AG04449 (cell line): ENCODE data around the gene TXK.

Experiments used
- CTCF ChIA-PET: fragments of 350-600 bp; formaldehyde crosslinking; extraction: SDS; loops from one replicate; lab custom pipeline; 2021; ENCODE audit warnings: antibody characterized with exemption; lab: Yijun Ruan, JAX
- POLR2A ChIA-PET: fragments of 400-600, 350-600 bp; formaldehyde crosslinking; extraction: SDS; loops from one replicate; lab custom pipeline; 2020; ENCODE audit warnings: antibody characterized with exemption, inconsistent platforms; lab: Yijun Ruan, JAX
- DNase-seq: peaks from one replicate; pipeline ENCODE4 v3.0.0-alpha.2; 2010; ENCODE audit warnings: low read depth, low spot score
- H3K4me3 ChIP-seq: 2 replicates; pipeline ENCODE4 v1.5.1; 2011; ENCODE audit warnings: low read depth, mild to moderate bottlenecking, control low read depth, low read length
- TF ChIP-seq, protein P1 (sequence below): IDR thresholded peaks from one replicate; pipeline ENCODE4 v1.5.1; 2011; ENCODE audit warnings: mild to moderate bottlenecking, moderate library complexity, low read length, control low read depth, inconsistent platforms; ENCODE audit not compliant: insufficient read depth; ENCODE audit errors: missing control alignments

The TXK gene

GRCh38 chr4:48047896-48048295, 86.2 kb downstream of the TXK start:
- POLR2A ChIA-PET = no interaction called here
- H3K4me3 ChIP-seq = no peak overlapping the region
- DNase-seq = no peak
- CTCF ChIA-PET = interaction anchor here (1.8 to 1.9 kb wide), 2 partner anchors 13 to 14 kb away, joined by 5 to 6 read pairs; no protein-coding TSS in a partner anchor
- TF ChIP-seq, protein P1, sequence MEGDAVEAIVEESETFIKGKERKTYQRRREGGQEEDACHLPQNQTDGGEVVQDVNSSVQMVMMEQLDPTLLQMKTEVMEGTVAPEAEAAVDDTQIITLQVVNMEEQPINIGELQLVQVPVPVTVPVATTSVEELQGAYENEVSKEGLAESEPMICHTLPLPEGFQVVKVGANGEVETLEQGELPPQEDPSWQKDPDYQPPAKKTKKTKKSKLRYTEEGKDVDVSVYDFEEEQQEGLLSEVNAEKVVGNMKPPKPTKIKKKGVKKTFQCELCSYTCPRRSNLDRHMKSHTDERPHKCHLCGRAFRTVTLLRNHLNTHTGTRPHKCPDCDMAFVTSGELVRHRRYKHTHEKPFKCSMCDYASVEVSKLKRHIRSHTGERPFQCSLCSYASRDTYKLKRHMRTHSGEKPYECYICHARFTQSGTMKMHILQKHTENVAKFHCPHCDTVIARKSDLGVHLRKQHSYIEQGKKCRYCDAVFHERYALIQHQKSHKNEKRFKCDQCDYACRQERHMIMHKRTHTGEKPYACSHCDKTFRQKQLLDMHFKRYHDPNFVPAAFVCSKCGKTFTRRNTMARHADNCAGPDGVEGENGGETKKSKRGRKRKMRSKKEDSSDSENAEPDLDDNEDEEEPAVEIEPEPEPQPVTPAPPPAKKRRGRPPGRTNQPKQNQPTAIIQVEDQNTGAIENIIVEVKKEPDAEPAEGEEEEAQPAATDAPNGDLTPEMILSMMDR = no peak

GRCh38 chr4:48047421-48047844, 86.6 kb downstream of the TXK start:
- no peak for DNase-seq
- TF ChIP-seq, protein P1 = no peak
- H3K4me3 ChIP-seq = no peak overlapping the region
- ChIA-PET CTCF (interaction anchor here (1.0 to 1.8 kb wide), 2 partner anchors 14 to 39 kb away, joined by 3 to 6 read pairs; no protein-coding TSS in a partner anchor), POLR2A (no interaction called here)

GRCh38 chr4:48046059-48046458, 88.0 kb downstream of the TXK start:
- H3K4me3 ChIP-seq = no peak overlapping the region
- TF ChIP-seq, protein P1 = no peak
- CTCF ChIA-PET = interaction anchor here (1.8 kb wide), 1 partner anchor 12 kb away, joined by 6 read pairs; no protein-coding TSS in a partner anchor
- DNase-seq = no peak
- POLR2A ChIA-PET = no interaction called here

DNA sequence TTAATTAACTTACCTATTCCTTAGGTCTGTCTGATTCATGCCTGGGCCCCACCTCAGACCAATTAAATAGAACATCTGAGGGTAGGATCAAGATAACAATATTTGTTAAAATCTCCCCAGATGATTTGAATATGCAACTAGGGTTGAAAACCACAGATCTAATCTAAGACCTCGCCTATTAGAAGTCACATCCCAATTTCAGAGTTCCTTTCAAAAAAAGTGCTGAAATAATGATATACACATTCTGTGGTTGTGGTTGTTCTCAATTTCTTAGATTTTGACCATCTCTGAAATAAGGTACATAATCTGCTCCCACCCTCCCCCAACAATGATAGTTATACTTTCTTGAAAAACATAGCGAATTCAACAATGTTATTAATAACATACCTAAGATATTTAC, 89.8 kb downstream of the TXK start:
- ChIA-PET POLR2A (no interaction called here), CTCF (interaction anchor here (1.1 kb wide), 1 partner anchor 10 kb away, joined by 5 read pairs; no protein-coding TSS in a partner anchor)
- DNase-seq = no peak
- H3K4me3 ChIP-seq = no peak overlapping the region
- TF ChIP-seq, protein P1 = no peak

DNA sequence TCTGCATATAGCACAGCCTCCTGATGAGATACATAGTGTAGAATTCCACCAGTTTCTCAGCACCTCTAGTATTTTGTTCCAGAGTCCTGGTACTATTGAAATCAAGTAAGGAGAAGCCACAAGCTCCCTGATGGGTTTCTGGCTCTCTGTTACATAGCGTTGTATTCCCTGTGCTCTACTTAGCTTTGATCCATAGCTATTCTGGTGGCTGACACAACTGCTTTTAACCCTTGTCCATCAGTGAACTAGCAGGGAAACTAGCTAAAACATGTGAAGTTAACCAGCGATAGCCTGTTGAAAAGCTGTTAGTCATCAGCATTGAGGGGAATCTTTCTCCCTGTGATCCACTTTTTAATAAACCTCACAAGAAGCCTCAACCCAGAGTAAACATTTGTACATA, 90.5 kb downstream of the TXK start:
- TF ChIP-seq, protein P1 = no peak
- H3K4me3 ChIP-seq = no peak overlapping the region
- DNase-seq = no peak
- POLR2A ChIA-PET = no interaction called here
- CTCF ChIA-PET = interaction anchor here (1.0 to 1.1 kb wide), 2 partner anchors 10 to 110 kb away, joined by 3 to 5 read pairs; no protein-coding TSS in a partner anchor

DNA sequence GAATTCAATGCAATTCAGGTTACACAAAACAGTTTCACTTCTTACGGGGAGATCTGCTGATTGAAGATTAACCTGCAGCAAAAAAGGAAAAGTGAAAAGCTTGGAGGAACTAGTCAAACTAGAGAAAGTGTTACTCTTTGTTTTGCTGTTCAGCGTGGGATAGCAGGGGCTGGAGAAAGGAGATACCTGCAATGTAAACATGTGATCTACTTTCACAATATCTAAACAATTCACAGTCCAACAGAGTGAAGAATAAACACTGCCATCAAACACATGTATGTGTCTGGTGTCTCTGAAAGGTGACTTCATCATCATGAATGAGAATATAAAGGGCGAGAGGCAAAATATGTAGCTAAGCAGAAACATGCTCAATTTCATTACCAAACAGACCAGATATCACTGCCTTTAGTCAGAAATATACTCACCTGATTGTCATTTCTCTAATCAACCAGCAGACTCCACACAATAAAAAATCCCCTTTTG, 91.0 kb downstream of the TXK start:
- TF ChIP-seq, protein P1 = no peak
- no peak for DNase-seq
- H3K4me3 ChIP-seq = no peak overlapping the region
- ChIA-PET POLR2A (no interaction called here), CTCF (interaction anchor here (1.0 to 1.1 kb wide), 2 partner anchors 9 to 109 kb away, joined by 3 to 5 read pairs; no protein-coding TSS in a partner anchor)
